Endothelial cell of umbilical vein (primary cell): ENCODE measurements around the gene ITGA1. TPM values are rescaled to one million over a fixed set of nuclear protein-coding genes. Genes with fewer than 3 reads are reported as not detected.

ENCODE experiments used
- BruUV-seq: library from RNA; stranded (reverse); fragments of 400-500 nt; replicated peaks from 2 replicates; lab custom pipeline; 2021; lab: Mats Ljungman, UMichigan
- CTCF ChIA-PET: fragments of 300-600, 350-600 bp; sonication (Branson Sonifier 250); formaldehyde crosslinking; loops from one replicate; lab custom pipeline; 2021; ENCODE audit warnings: antibody characterized with exemption, inconsistent platforms; lab: Charles Lee
- POLR2A ChIA-PET: fragments of 300-600, 350-600 bp; sonication (Branson Sonifier 250); formaldehyde crosslinking; loops from one replicate; lab custom pipeline; 2021; ENCODE audit warnings: antibody characterized with exemption, inconsistent platforms; lab: Charles Lee
- DNase-seq: peaks from one replicate; pipeline ENCODE4 v3.0.0-alpha.2; 2011; ENCODE audit warnings: low read depth, low spot score
- FAIRE-seq: peaks from 2 replicates; lab custom pipeline; 2011; peaks lifted over from hg19 to GRCh38; lab: Jason Lieb, UNC
- H2AFZ ChIP-seq: 2 replicates; pipeline ENCODE4 v1.6.0; 2012; ENCODE audit warnings: low read depth, low read length, control low read depth, inconsistent platforms
- H3K27ac ChIP-seq: 2 replicates; pipeline ENCODE4 v1.5.1; 2011; ENCODE audit warnings: low read depth, mild to moderate bottlenecking, control low read depth, low read length, moderate library complexity; ENCODE audit not compliant: insufficient read depth
- H3K27me3 ChIP-seq, 2 experiments: 2 replicates each; pipeline versions ENCODE4 v1.6.0 to v1.6.1; 2011; ENCODE audit warnings: low read length in 2 of 2, mixed read lengths in 1 of 2; ENCODE audit not compliant: control insufficient read depth in 2 of 2, insufficient read depth in 2 of 2
- H3K36me3 ChIP-seq, 2 experiments: 2 replicates in 1 of 2; 3 replicates in 1 of 2; pipeline ENCODE4 v1.5.1; 2011; ENCODE audit warnings: low read length in 2 of 2, mild to moderate bottlenecking in 1 of 2, moderate library complexity in 1 of 2; ENCODE audit not compliant: control insufficient read depth in 2 of 2, insufficient read depth in 2 of 2; ENCODE audit errors: extremely low read depth in 1 of 2
- H3K4me1 ChIP-seq: 3 replicates; pipeline ENCODE4 v1.5.1; 2011; ENCODE audit warnings: mild to moderate bottlenecking, low read length; ENCODE audit not compliant: control insufficient read depth, insufficient read depth; ENCODE audit errors: extremely low read depth
- H3K4me2 ChIP-seq: 2 replicates; pipeline ENCODE4 v1.6.1; 2011; ENCODE audit warnings: low read length, control low read depth, mixed read lengths; ENCODE audit not compliant: insufficient read depth
- H3K4me3 ChIP-seq, 3 experiments: fragments of 200-600 bp in 1 of 3; sonication (generic), shearing (Covaris generic) in 1 of 3; replicated peaks in 1 of 3; 2 replicates each; pipeline ENCODE4 v1.5.1; 2011 to 2016; ENCODE audit warnings: control low read depth in 3 of 3, low read length in 3 of 3, mild to moderate bottlenecking in 2 of 3, inconsistent platforms in 1 of 3, low read depth in 1 of 3, moderate library complexity in 1 of 3; ENCODE audit not compliant: insufficient read depth in 1 of 3
- H3K79me2 ChIP-seq: 2 replicates; pipeline ENCODE4 v1.6.0; 2012; ENCODE audit warnings: low read length, inconsistent platforms; ENCODE audit not compliant: control insufficient read depth, insufficient read depth
- H3K9ac ChIP-seq: replicated peaks from 2 replicates; pipeline ENCODE3; 2011; ENCODE audit warnings: low read length, control low read depth; ENCODE audit not compliant: insufficient read depth; ENCODE audit errors: extremely low read depth
- H3K9me1 ChIP-seq: replicated peaks from 3 replicates; pipeline ENCODE4 v1.6.0; 2011; ENCODE audit warnings: mild to moderate bottlenecking, low read length; ENCODE audit not compliant: control insufficient read depth, insufficient read depth; ENCODE audit errors: extremely low read depth
- H3K9me3 ChIP-seq: replicated peaks from 2 replicates; pipeline ENCODE4 v1.5.1; 2012; ENCODE audit warnings: low read length, inconsistent platforms; ENCODE audit not compliant: control insufficient read depth, insufficient read depth
- H4K20me1 ChIP-seq: replicated peaks from 2 replicates; pipeline ENCODE3; 2011; ENCODE audit warnings: mild to moderate bottlenecking, low read length; ENCODE audit not compliant: control insufficient read depth, insufficient read depth; ENCODE audit errors: extremely low read depth
- EZH2 ChIP-seq: IDR thresholded peaks from 2 replicates; pipeline ENCODE4 v1.6.1; 2012; ENCODE audit warnings: borderline replicate concordance, low read depth, mild to moderate bottlenecking, moderate library complexity, low read length, inconsistent platforms; ENCODE audit not compliant: severe bottlenecking
- FOS ChIP-seq: IDR thresholded peaks from 2 replicates; pipeline ENCODE4 v1.6.1; 2011; ENCODE audit warnings: mild to moderate bottlenecking, low read length, moderate library complexity, borderline replicate concordance; ENCODE audit not compliant: insufficient read depth
- GATA2 ChIP-seq: IDR thresholded peaks from 2 replicates; pipeline ENCODE4 v1.7.0; 2011; ENCODE audit warnings: low read depth, mild to moderate bottlenecking, moderate library complexity, mixed read lengths, low read length; ENCODE audit not compliant: insufficient read length, insufficient read depth
- JUN ChIP-seq: IDR thresholded peaks from 2 replicates; pipeline ENCODE4 v1.6.1; 2011; ENCODE audit warnings: borderline replicate concordance, low read depth; ENCODE audit not compliant: insufficient read length, insufficient read depth
- MYC ChIP-seq: IDR thresholded peaks from one replicate; pipeline ENCODE4 v1.6.1; 2011; ENCODE audit warnings: mild to moderate bottlenecking, low read depth, low read length
- POLR2A ChIP-seq: IDR thresholded peaks from 2 replicates; pipeline ENCODE4 v1.6.1; 2012; ENCODE audit warnings: low read depth, mild to moderate bottlenecking, control low read depth, low read length
- POLR2AphosphoS5 ChIP-seq: IDR thresholded peaks from 2 replicates; pipeline ENCODE4 v1.6.1; 2012; ENCODE audit warnings: low read depth, mild to moderate bottlenecking, control low read depth, low read length, moderate library complexity; ENCODE audit not compliant: insufficient read depth
- dilution Hi-C: fragments of 300-500 bp; cut with MboI; formaldehyde crosslinking; loops from one replicate; pipeline ENCODE4 v1.15.0; 2019; ENCODE audit warnings: low sequenced_read_pairs; ENCODE audit not compliant: extremely low pct_ligation_motif_present
- intact Hi-C: fragments of 100-400 bp; cut with micrococcal nuclease; formaldehyde crosslinking; loops from one replicate; pipeline ENCODE4 v1.10.0; 2022
- polyA plus RNA-seq, 4 experiments: library from polyadenylated mRNA; depleted of rRNA in 3 of 4; stranded (reverse) in 3 of 4; unstranded in 1 of 4; fragments of >200 nt; gene quantifications; 2 replicates each; pipeline versions ENCODE4 v1.2.1 to v1.2.3, GENCODE V29; 2011 to 2012; ENCODE audit warnings: missing spikeins in 1 of 4
- total RNA-seq: library from RNA; stranded (reverse); gene quantifications from 2 replicates; pipeline ENCODE4 v1.2.3, GENCODE V29; 2021
- TF ChIP-seq, protein P1 (sequence below): IDR thresholded peaks from 2 replicates; pipeline ENCODE4 v1.6.1; 2011; ENCODE audit not compliant: insufficient read depth, insufficient read length
- TF ChIP-seq, protein P2 (sequence below), 2 donors: IDR thresholded peaks; 1 replicate in 1 of 2; 2 replicates in 1 of 2; pipeline ENCODE4 v1.5.1; 2011; ENCODE audit warnings: low read length in 2 of 2, mild to moderate bottlenecking in 2 of 2, moderate library complexity in 2 of 2, control low read depth in 1 of 2, inconsistent platforms in 1 of 2, low read depth in 1 of 2; ENCODE audit not compliant: insufficient read depth in 1 of 2; ENCODE audit errors: extremely low read depth in 1 of 2

ITGA1 gene
- total and polyA plus RNA-seq, 2 donors (not counting 3 experiments of a cell fraction or from before 2014, with no cell fraction given), result 0.65 to 1.9 TPM

DNA sequence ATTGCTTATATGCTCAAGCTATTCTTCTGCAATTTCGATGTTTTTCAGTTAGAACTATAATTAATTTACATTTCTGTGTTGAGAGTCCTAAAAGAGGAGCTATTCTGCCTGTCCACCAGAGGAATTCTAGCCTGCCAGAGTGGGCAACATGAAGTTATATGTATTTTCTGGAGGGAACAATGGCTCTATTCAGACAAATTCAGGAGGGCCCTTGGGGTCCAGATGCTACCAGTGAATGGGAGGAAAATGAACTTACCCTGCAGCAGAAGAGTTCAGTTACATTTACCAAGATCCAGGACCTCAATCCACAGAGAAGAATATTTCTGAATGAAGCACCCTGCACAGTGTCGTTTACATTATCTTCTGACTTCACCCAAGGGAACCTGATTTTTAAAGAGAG is 80.7 kb downstream of the ITGA1 start:
- intact Hi-C loops, result no loop called here
- POLR2A ChIA-PET, result no interaction called here
- Histone ChIP-seq H2AFZ (no peak overlapping the region), H3K4me2 (no peak overlapping the region), H3K27me3 (no peaks in the 10 kb centered on the region), H3K9me3 (no peaks in the 10 kb centered on the region), H3K9ac (no peak overlapping the region), H4K20me1 (no peaks in the 10 kb centered on the region), H3K79me2 (no peaks in the 10 kb centered on the region), H3K36me3 (no peaks in the 10 kb centered on the region), H3K9me1 (no peaks in the 10 kb centered on the region), H3K4me3 (no peak overlapping the region), H3K4me1 (no peaks in the 10 kb centered on the region), H3K27ac (no peak overlapping the region)
- CTCF ChIA-PET, result interaction anchor here (0.9 to 1.2 kb wide), 3 partner anchors 19 to 175 kb away, joined by 3 to 4 read pairs (median 3); no protein-coding TSS in a partner anchor
- BruUV-seq, result no TSS peak
- no peak for DNase-seq
- no peak for TF ChIP-seq POLR2AphosphoS5
- no peak for TF ChIP-seq JUN
- TF ChIP-seq GATA2, result no peak
- TF ChIP-seq, protein P1, sequence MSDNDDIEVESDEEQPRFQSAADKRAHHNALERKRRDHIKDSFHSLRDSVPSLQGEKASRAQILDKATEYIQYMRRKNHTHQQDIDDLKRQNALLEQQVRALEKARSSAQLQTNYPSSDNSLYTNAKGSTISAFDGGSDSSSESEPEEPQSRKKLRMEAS, result no peak
- TF ChIP-seq, protein P2, sequence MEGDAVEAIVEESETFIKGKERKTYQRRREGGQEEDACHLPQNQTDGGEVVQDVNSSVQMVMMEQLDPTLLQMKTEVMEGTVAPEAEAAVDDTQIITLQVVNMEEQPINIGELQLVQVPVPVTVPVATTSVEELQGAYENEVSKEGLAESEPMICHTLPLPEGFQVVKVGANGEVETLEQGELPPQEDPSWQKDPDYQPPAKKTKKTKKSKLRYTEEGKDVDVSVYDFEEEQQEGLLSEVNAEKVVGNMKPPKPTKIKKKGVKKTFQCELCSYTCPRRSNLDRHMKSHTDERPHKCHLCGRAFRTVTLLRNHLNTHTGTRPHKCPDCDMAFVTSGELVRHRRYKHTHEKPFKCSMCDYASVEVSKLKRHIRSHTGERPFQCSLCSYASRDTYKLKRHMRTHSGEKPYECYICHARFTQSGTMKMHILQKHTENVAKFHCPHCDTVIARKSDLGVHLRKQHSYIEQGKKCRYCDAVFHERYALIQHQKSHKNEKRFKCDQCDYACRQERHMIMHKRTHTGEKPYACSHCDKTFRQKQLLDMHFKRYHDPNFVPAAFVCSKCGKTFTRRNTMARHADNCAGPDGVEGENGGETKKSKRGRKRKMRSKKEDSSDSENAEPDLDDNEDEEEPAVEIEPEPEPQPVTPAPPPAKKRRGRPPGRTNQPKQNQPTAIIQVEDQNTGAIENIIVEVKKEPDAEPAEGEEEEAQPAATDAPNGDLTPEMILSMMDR (IDR thresholded peaks at IDR 0.05; ENCODE audit: extremely low read depth in 1 of 2, insufficient read depth in 1 of 2, low read depth in 1 of 2, low read length in 2 of 2), result no peak
- TF ChIP-seq MYC, result no peak
- TF ChIP-seq EZH2, result no peak
- no peak for TF ChIP-seq FOS
- TF ChIP-seq POLR2A, result no peak
- FAIRE-seq, result no peak
- dilution Hi-C loops, result no loop called here
